H4 (cell line): ENCODE results near the gene DELE1. TPM values are rescaled to one million over a fixed set of nuclear protein-coding genes. Genes with fewer than 3 reads are reported as not detected.

Source experiments
- total RNA-seq: library from RNA; depleted of rRNA; stranded (reverse); fragments of >200 nt; shearing (Covaris generic); gene quantifications from 2 replicates; pipeline ENCODE4 v1.2.3, GENCODE V29; 2014; rRNA removed

The DELE1 gene
- total RNA-seq, 1 experiment from 2014 or later = 37.3 TPM

Other genes with a start within 250 kb of the DELE1 start
- 4.4 and 4.8 TPM in 2 replicates for gene ARAP3, start 241.6 kb upstream of the DELE1 start, total RNA-seq
- 1.2 and 6.6 TPM in 2 replicates for gene PCDH1, start 45.5 kb upstream of the DELE1 start, total RNA-seq
- gene PCDH12, start 34.3 kb downstream of the DELE1 start, total RNA-seq = not detected in 2 replicates
- gene RNF14, start 45.2 kb downstream of the DELE1 start, total RNA-seq = 60.5 and 75.9 TPM in 2 replicates
- 79.5 and 119 TPM in 2 replicates for gene GNPDA1, start 89.2 kb downstream of the DELE1 start, total RNA-seq
- gene NDFIP1, start 184.9 kb downstream of the DELE1 start, total RNA-seq = 42.6 and 44.5 TPM in 2 replicates